ENCODE measurements around the gene TSPAN6. TPM values are rescaled to one million over a fixed set of nuclear protein-coding genes. Genes with fewer than 3 reads are reported as not detected.

Gene TSPAN6
- 10 to 100 TPM; 25.3 to 40.7 (median 29.9) TPM for polyA plus RNA-seq (ENCODE audit: insufficient read length in 10 of 10)
- long read RNA-seq, donor 1, transcript TSPAN6-201 (8 exons, 2,206 nt): major isoform, 15 of 15 reads
- long read RNA-seq, donor 1, partial matches to known transcripts: 0 of 15 reads
- long read RNA-seq, donor 1, other reads (novel, unspliced or antisense): 0 of 15 reads
- long read RNA-seq, donor 2, transcript TSPAN6-201 (8 exons, 2,206 nt): major isoform, 13 of 13 reads
- long read RNA-seq, donor 2, partial matches to known transcripts: 0 of 13 reads
- long read RNA-seq, donor 2, other reads (novel, unspliced or antisense): 0 of 13 reads
- long read RNA-seq, donor 3: 0 reads
- long read RNA-seq, donor 4, transcript TSPAN6-201 (8 exons, 2,206 nt): major isoform, 16 of 16 reads
- long read RNA-seq, donor 4, partial matches to known transcripts: 0 of 16 reads
- long read RNA-seq, donor 4, other reads (novel, unspliced or antisense): 0 of 16 reads
- long read RNA-seq, donor 5, transcript TSPAN6-201 (8 exons, 2,206 nt): major isoform, 15 of 15 reads
- long read RNA-seq, donor 5, partial matches to known transcripts: 0 of 15 reads
- long read RNA-seq, donor 5, other reads (novel, unspliced or antisense): 0 of 15 reads
- long read RNA-seq, donor 6, transcript TSPAN6-201 (8 exons, 2,206 nt): major isoform, 16 of 16 reads
- long read RNA-seq, donor 6, partial matches to known transcripts: 0 of 16 reads
- long read RNA-seq, donor 6, other reads (novel, unspliced or antisense): 0 of 16 reads
- long read RNA-seq, donor 7, transcript TSPAN6-201 (8 exons, 2,206 nt): major isoform, 17 of 17 reads
- long read RNA-seq, donor 7, partial matches to known transcripts: 0 of 17 reads
- long read RNA-seq, donor 7, other reads (novel, unspliced or antisense): 0 of 17 reads
- long read RNA-seq, donor 8, transcript TSPAN6-201 (8 exons, 2,206 nt): major isoform, 22 of 22 reads
- long read RNA-seq, donor 8, partial matches to known transcripts: 0 of 22 reads
- long read RNA-seq, donor 8, other reads (novel, unspliced or antisense): 0 of 22 reads
- long read RNA-seq, donor 9, partial matches to known transcripts: 0 of 1 reads
- long read RNA-seq, donor 9, other reads (novel, unspliced or antisense): 0 of 1 reads

GRCh38 chrX:100636321-100636991, at the start of gene TSPAN6:
Gene TSPAN6, minus strand, starts transcription at chrX:100636806. Its CDS starts 112 bp downstream, at chrX:100636694.
- peak; percentile 86 to 93 (median 88) for DNase-seq

- DNase-seq: no peak
Measured at GRCh38 chrX:100685997-100686305, 49.3 kb upstream of the TSPAN6 start.

GRCh38 chrX:100685284-100685996, 48.8 kb upstream of the TSPAN6 start:
- DNase-seq: peak; percentile 57 to 74 (median 72)

- no peak for DNase-seq
Measured at GRCh38 chrX:100682939-100683338, 46.3 kb upstream of the TSPAN6 start.

- no peak for DNase-seq
Measured at GRCh38 chrX:100681599-100681998, 45.0 kb upstream of the TSPAN6 start.

- no peak for DNase-seq
Measured at GRCh38 chrX:100680756-100681155, 44.1 kb upstream of the TSPAN6 start.

GRCh38 chrX:100677611-100678181, 41.1 kb upstream of the TSPAN6 start:
- DNase-seq: peak in 2 of 3 donors; percentile 35 to 58

- no peak for DNase-seq
Measured at GRCh38 chrX:100674705-100675104, 38.1 kb upstream of the TSPAN6 start.

- peak in 1 of 3 donors; percentile 26 for DNase-seq
Measured at GRCh38 chrX:100673397-100673953, 36.9 kb upstream of the TSPAN6 start.

- no peak for DNase-seq
Measured at GRCh38 chrX:100672966-100673365, 36.4 kb upstream of the TSPAN6 start.

- DNase-seq: no peak
Measured at GRCh38 chrX:100663642-100664041, 27.0 kb upstream of the TSPAN6 start.

GRCh38 chrX:100662796-100663195, 26.2 kb upstream of the TSPAN6 start:
- no peak for DNase-seq

- no peak for DNase-seq
Measured at GRCh38 chrX:100662170-100662569, 25.6 kb upstream of the TSPAN6 start.

- DNase-seq: peak in 1 of 3 donors; percentile 21
Measured at GRCh38 chrX:100659431-100660137, 23.0 kb upstream of the TSPAN6 start.

GRCh38 chrX:100658941-100659381, 22.4 kb upstream of the TSPAN6 start:
- DNase-seq: peak in 1 of 3 donors; percentile 26

- DNase-seq: peak in 1 of 3 donors; percentile 58
Measured at GRCh38 chrX:100654261-100654660, 17.7 kb upstream of the TSPAN6 start.

GRCh38 chrX:100652266-100652665, 15.7 kb upstream of the TSPAN6 start:
- no peak for DNase-seq

- DNase-seq: no peak
Measured at GRCh38 chrX:100650841-100651240, 14.2 kb upstream of the TSPAN6 start.

- peak; percentile 75 to 89 (median 82) for DNase-seq
Measured at GRCh38 chrX:100649550-100650356, 13.1 kb upstream of the TSPAN6 start.

All from muscle of back (tissue), 13 donors.